ENCODE data around the gene PNPLA1. TPM values are rescaled to one million over a fixed set of nuclear protein-coding genes. Genes with fewer than 3 reads are reported as not detected.

Gene PNPLA1
- polyA plus RNA-seq, 1 donor (not counting 4 experiments of a cell fraction or from before 2014, with no cell fraction given): 0.14 TPM

DNA sequence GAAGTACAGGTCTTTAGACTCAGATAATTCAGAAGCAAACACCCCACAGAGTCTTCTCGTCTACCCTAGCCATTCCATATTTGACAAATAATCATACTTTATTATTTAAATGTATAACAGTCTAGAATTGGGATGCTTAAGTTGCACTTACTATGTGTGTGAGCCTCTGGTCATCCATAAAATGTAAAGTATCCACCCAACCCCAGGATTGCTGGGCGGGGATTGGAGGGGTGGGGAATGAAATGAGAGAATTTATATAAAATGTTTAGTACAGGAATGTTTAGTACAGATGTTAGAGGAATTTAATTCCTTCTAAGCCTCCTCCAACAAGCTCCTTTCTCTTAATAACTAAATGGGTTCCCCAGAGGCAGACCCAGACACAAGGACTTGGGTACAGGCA is 50.0 kb downstream of the PNPLA1 start:
- Histone ChIP-seq H3K9ac (ENCODE audit: control insufficient read depth, extremely low read depth, insufficient read depth, low read length) (no peak overlapping the region), H3K79me2 (ENCODE audit: control insufficient read depth, insufficient read depth, low read length) (no peaks in the 10 kb centered on the region), H3K4me1 (ENCODE audit: control insufficient read depth, extremely low read depth, insufficient read depth, low read length) (no peaks in the 10 kb centered on the region), H3K4me2 (ENCODE audit: control insufficient read depth, extremely low read depth, insufficient read depth, low read depth, low read length) (no peak overlapping the region), H2AFZ (ENCODE audit: control insufficient read depth, low read length) (no peak overlapping the region), H3K4me3 (ENCODE audit: control insufficient read depth in 2 of 3, extremely low read depth in 1 of 3, insufficient read depth in 2 of 3, low read depth in 1 of 3, low read length in 3 of 3) (no peak overlapping the region), H4K20me1 (ENCODE audit: control insufficient read depth, extremely low read depth, insufficient read depth, low read length) (no peaks in the 10 kb centered on the region), H3K9me1 (ENCODE audit: control insufficient read depth, extremely low read depth, insufficient read depth, low read length) (no peaks in the 10 kb centered on the region), H3K9me3 (ENCODE audit: control insufficient read depth, low read depth, low read length) (no peaks in the 10 kb centered on the region), H3K36me3 (ENCODE audit: control insufficient read depth in 2 of 2, extremely low read depth in 1 of 2, insufficient read depth in 2 of 2, low read length in 2 of 2) (no peaks in the 10 kb centered on the region), H3K27me3 (ENCODE audit: control insufficient read depth, extremely low read depth, insufficient read depth, low read length) (peaks cover 10% of the 10 kb centered on the region), H3K27ac (ENCODE audit: control insufficient read depth, insufficient read depth, low read length) (no peak overlapping the region)
- no peak for DNase-seq (ENCODE audit: low read depth, low spot score)
- dilution Hi-C loops (cut with MboI; ENCODE audit: extremely low pct_ligation_motif_present, low sequenced_read_pairs): no loop called here
- no peak for TF ChIP-seq EZH2 (IDR thresholded peaks at IDR 0.05; ENCODE audit: low read length)
- TF ChIP-seq, protein P1, sequence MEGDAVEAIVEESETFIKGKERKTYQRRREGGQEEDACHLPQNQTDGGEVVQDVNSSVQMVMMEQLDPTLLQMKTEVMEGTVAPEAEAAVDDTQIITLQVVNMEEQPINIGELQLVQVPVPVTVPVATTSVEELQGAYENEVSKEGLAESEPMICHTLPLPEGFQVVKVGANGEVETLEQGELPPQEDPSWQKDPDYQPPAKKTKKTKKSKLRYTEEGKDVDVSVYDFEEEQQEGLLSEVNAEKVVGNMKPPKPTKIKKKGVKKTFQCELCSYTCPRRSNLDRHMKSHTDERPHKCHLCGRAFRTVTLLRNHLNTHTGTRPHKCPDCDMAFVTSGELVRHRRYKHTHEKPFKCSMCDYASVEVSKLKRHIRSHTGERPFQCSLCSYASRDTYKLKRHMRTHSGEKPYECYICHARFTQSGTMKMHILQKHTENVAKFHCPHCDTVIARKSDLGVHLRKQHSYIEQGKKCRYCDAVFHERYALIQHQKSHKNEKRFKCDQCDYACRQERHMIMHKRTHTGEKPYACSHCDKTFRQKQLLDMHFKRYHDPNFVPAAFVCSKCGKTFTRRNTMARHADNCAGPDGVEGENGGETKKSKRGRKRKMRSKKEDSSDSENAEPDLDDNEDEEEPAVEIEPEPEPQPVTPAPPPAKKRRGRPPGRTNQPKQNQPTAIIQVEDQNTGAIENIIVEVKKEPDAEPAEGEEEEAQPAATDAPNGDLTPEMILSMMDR (optimal IDR thresholded peaks at IDR 0.05 in 1 of 3, IDR thresholded peaks at IDR 0.05 in 1 of 3, conservative IDR thresholded peaks at IDR 0.05 in 1 of 3; ENCODE audit: extremely low read depth in 1 of 3, insufficient read depth in 2 of 3, low read length in 3 of 3): no peak
- no peak for FAIRE-seq

DNA sequence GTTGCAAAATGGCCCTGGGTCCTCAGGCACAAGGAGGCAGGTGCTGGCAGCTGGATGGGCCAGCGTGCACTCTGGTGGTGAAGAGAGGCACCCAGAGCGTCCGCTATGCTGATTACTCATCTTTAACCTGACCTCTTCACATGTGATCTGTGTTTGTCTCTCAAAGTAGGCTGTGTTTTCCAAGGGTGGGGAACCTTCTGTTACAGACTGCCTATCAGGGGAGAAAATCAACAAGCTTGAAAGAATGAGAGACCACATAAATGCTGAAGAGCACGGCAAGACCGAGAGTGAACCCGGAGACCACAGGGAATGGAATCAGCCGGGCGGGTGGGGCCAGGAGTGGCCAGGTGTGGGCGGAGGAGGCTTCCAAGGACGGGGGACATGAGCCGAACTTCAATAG is 50.6 kb downstream of the PNPLA1 start:
- Histone ChIP-seq H3K9me3 (ENCODE audit: control insufficient read depth, low read depth, low read length) (no peaks in the 10 kb centered on the region), H3K4me3 (ENCODE audit: control insufficient read depth in 2 of 3, extremely low read depth in 1 of 3, insufficient read depth in 2 of 3, low read depth in 1 of 3, low read length in 3 of 3) (no peak overlapping the region), H4K20me1 (ENCODE audit: control insufficient read depth, extremely low read depth, insufficient read depth, low read length) (no peaks in the 10 kb centered on the region), H3K4me2 (ENCODE audit: control insufficient read depth, extremely low read depth, insufficient read depth, low read depth, low read length) (no peak overlapping the region), H3K9me1 (ENCODE audit: control insufficient read depth, extremely low read depth, insufficient read depth, low read length) (no peaks in the 10 kb centered on the region), H3K79me2 (ENCODE audit: control insufficient read depth, insufficient read depth, low read length) (no peaks in the 10 kb centered on the region), H3K4me1 (ENCODE audit: control insufficient read depth, extremely low read depth, insufficient read depth, low read length) (no peaks in the 10 kb centered on the region), H3K36me3 (ENCODE audit: control insufficient read depth in 2 of 2, extremely low read depth in 1 of 2, insufficient read depth in 2 of 2, low read length in 2 of 2) (no peaks in the 10 kb centered on the region), H3K27ac (ENCODE audit: control insufficient read depth, insufficient read depth, low read length) (no peak overlapping the region), H3K9ac (ENCODE audit: control insufficient read depth, extremely low read depth, insufficient read depth, low read length) (no peak overlapping the region), H2AFZ (ENCODE audit: control insufficient read depth, low read length) (no peak overlapping the region), H3K27me3 (ENCODE audit: control insufficient read depth, extremely low read depth, insufficient read depth, low read length) (peaks cover 15% of the 10 kb centered on the region)
- FAIRE-seq: no peak
- dilution Hi-C loops (cut with MboI; ENCODE audit: extremely low pct_ligation_motif_present, low sequenced_read_pairs): no loop called here
- DNase-seq (ENCODE audit: low read depth, low spot score): no peak
- TF ChIP-seq EZH2 (IDR thresholded peaks at IDR 0.05; ENCODE audit: low read length): no peak
- TF ChIP-seq, protein P1 (optimal IDR thresholded peaks at IDR 0.05 in 1 of 3, IDR thresholded peaks at IDR 0.05 in 1 of 3, conservative IDR thresholded peaks at IDR 0.05 in 1 of 3; ENCODE audit: extremely low read depth in 1 of 3, insufficient read depth in 2 of 3, low read length in 3 of 3): no peak

All from keratinocyte (primary cell).